DOHH2 (cell line): ENCODE measurements around the gene GPR55.

Experiments
- H3F3A ChIP-seq: fragments of 200-600 bp; sonication (generic), shearing (Covaris generic); 2 replicates; pipeline ENCODE4 v1.6.0; 2016; ENCODE audit warnings: antibody characterized with exemption, mild to moderate bottlenecking; ENCODE audit not compliant: control insufficient read depth, insufficient read depth
- H3K27ac ChIP-seq: fragments of 200-600 bp; sonication (generic); 2 replicates; pipeline ENCODE4 v1.5.1; 2014; ENCODE audit warnings: low read depth, mild to moderate bottlenecking, low read length, moderate library complexity
- H3K27me3 ChIP-seq: fragments of 200-600 bp; sonication (generic); 2 replicates; pipeline ENCODE4 v1.6.1; 2014; ENCODE audit warnings: mild to moderate bottlenecking, low read length, mixed read lengths; ENCODE audit not compliant: control insufficient read depth
- H3K36me3 ChIP-seq: fragments of 200-600 bp; sonication (generic); 2 replicates; pipeline ENCODE4 v1.6.1; 2014; ENCODE audit warnings: mild to moderate bottlenecking, low read length, moderate library complexity, mixed read lengths; ENCODE audit not compliant: control insufficient read depth
- H3K4me1 ChIP-seq: fragments of 200-600 bp; sonication (generic); 2 replicates; pipeline ENCODE4 v1.6.1; 2014; ENCODE audit warnings: mild to moderate bottlenecking, low read length, mixed read lengths; ENCODE audit not compliant: control insufficient read depth
- H3K4me2 ChIP-seq: fragments of 200-600 bp; sonication (generic); 2 replicates; pipeline ENCODE4 v1.6.0; 2014; ENCODE audit warnings: mild to moderate bottlenecking, low read length, moderate library complexity
- H3K4me3 ChIP-seq: fragments of 200-600 bp; sonication (generic); 2 replicates; pipeline ENCODE4 v1.5.1; 2014; ENCODE audit warnings: mild to moderate bottlenecking, low read length, mixed read lengths
- H3K79me2 ChIP-seq: fragments of 200-600 bp; sonication (generic); 2 replicates; pipeline ENCODE4 v1.6.1; 2014; ENCODE audit warnings: mild to moderate bottlenecking, low read length, mixed read lengths; ENCODE audit not compliant: control insufficient read depth
- H3K9me2 ChIP-seq: fragments of 200-600 bp; sonication (generic); replicated peaks from 2 replicates; pipeline ENCODE4 v1.6.1; 2014; ENCODE audit warnings: mild to moderate bottlenecking, low read length, mixed read lengths; ENCODE audit not compliant: control insufficient read depth
- H3K9me3 ChIP-seq: fragments of 200-600 bp; sonication (generic); 2 replicates; pipeline ENCODE4 v1.6.1; 2014; ENCODE audit warnings: antibody characterized with exemption, low read length, mixed read lengths; ENCODE audit not compliant: control insufficient read depth, insufficient read depth
- H4K20me1 ChIP-seq: fragments of 200-600 bp; sonication (generic); 2 replicates; pipeline ENCODE4 v1.6.0; 2014; ENCODE audit warnings: low read depth, mild to moderate bottlenecking, antibody characterized with exemption, low read length, moderate library complexity; ENCODE audit not compliant: control insufficient read depth, insufficient read depth
- EZH2phosphoT487 ChIP-seq: fragments of 200-600 bp; sonication (generic); IDR thresholded peaks from 2 replicates; pipeline ENCODE4 v1.6.1; 2017; ENCODE audit warnings: borderline replicate concordance, mild to moderate bottlenecking, antibody characterized with exemption, low read length, moderate library complexity, mixed read lengths
- TF ChIP-seq, protein P1 (sequence below): fragments of 200-600 bp; sonication (generic); IDR thresholded peaks from one replicate; pipeline ENCODE4 v1.5.1; 2014; ENCODE audit warnings: antibody characterized with exemption, mild to moderate bottlenecking, low read depth, low read length; ENCODE audit not compliant: poor library complexity, severe bottlenecking

Gene GPR55

DNA sequence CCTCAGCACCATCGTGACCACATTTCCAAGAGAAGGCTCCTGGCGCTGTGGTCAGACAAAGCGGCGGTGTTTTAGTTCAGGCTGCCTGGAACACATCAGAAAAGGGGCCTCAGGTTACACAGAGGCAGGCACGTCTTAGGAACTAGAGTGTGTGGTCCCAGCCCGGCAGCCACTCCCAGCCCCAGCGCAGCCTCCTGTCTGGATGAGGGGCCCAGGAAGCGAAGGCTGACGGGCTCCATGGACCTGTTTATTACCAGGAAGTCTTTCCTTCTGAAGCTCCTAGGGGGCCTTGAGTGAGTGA, 10.0 kb upstream of the GPR55 start:
- Histone ChIP-seq H3K4me1 (peaks cover 11% of the 10 kb centered on the region), H3K9me3 (peaks cover 12% of the 10 kb centered on the region; the same call in 1 of the 2 replicates), H3K9me2 (no peaks in the 10 kb centered on the region), H4K20me1 (no peaks in the 10 kb centered on the region), H3K4me2 (no peak overlapping the region), H3F3A (no peaks in the 10 kb centered on the region), H3K27me3 (no peaks in the 10 kb centered on the region), H3K27ac (no peak overlapping the region), H3K36me3 (no peaks in the 10 kb centered on the region), H3K79me2 (no peaks in the 10 kb centered on the region), H3K4me3 (no peak overlapping the region)
- TF ChIP-seq, protein P1, sequence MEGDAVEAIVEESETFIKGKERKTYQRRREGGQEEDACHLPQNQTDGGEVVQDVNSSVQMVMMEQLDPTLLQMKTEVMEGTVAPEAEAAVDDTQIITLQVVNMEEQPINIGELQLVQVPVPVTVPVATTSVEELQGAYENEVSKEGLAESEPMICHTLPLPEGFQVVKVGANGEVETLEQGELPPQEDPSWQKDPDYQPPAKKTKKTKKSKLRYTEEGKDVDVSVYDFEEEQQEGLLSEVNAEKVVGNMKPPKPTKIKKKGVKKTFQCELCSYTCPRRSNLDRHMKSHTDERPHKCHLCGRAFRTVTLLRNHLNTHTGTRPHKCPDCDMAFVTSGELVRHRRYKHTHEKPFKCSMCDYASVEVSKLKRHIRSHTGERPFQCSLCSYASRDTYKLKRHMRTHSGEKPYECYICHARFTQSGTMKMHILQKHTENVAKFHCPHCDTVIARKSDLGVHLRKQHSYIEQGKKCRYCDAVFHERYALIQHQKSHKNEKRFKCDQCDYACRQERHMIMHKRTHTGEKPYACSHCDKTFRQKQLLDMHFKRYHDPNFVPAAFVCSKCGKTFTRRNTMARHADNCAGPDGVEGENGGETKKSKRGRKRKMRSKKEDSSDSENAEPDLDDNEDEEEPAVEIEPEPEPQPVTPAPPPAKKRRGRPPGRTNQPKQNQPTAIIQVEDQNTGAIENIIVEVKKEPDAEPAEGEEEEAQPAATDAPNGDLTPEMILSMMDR: no peak
- TF ChIP-seq EZH2phosphoT487: no peak

DNA sequence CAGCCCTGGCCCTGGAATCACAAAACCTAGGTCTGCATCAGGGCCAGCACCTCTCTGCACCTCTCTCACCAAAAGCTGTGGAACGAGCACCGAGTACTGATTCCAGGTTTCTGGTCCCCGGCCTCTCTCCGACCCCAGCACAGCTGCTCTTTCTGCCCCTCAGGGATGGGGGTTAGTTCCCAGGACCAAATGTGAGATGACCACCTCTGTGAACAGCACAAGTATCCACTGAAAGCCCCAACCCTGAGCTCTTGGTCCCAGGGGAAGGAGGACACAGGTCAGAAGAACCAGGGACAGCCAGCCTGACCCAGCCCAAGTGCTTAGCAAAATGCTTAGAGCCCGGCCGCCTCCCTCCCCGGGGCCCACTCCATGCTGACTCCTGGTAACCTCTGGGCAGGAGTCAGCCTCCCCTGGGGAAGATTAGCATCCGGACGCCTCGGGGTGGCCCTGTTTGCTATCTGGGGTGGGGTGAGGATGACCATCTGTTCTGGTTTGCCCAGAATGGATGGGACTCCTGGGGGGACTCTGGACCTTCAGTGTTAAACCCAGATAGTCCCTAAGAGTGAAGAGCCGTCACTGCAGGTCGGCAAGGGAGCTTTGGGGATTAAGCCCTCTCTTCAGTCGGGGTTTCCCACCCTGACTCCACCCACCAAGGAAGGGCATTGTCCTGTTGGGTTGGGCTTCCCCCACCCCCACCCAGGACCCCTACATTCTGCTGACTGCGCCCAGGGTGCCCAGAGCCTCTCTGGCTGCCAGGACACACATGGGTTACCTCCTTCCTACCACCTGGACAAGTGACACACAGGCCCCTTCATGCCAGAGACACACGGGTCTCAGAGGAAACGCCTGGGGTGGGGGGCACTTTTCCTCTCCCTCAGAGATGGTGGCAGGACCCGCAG, 9.4 kb upstream of the GPR55 start:
- Histone ChIP-seq H3F3A (no peaks in the 10 kb centered on the region), H3K4me1 (peaks cover 11% of the 10 kb centered on the region), H3K27ac (no peak overlapping the region), H3K27me3 (no peaks in the 10 kb centered on the region), H3K9me2 (no peaks in the 10 kb centered on the region), H3K4me3 (no peak overlapping the region), H4K20me1 (no peaks in the 10 kb centered on the region), H3K79me2 (no peaks in the 10 kb centered on the region), H3K9me3 (peaks cover 12% of the 10 kb centered on the region; the same call in 1 of the 2 replicates), H3K4me2 (no peak overlapping the region), H3K36me3 (no peaks in the 10 kb centered on the region)
- no peak for TF ChIP-seq EZH2phosphoT487
- TF ChIP-seq, protein P1: no peak

DNA sequence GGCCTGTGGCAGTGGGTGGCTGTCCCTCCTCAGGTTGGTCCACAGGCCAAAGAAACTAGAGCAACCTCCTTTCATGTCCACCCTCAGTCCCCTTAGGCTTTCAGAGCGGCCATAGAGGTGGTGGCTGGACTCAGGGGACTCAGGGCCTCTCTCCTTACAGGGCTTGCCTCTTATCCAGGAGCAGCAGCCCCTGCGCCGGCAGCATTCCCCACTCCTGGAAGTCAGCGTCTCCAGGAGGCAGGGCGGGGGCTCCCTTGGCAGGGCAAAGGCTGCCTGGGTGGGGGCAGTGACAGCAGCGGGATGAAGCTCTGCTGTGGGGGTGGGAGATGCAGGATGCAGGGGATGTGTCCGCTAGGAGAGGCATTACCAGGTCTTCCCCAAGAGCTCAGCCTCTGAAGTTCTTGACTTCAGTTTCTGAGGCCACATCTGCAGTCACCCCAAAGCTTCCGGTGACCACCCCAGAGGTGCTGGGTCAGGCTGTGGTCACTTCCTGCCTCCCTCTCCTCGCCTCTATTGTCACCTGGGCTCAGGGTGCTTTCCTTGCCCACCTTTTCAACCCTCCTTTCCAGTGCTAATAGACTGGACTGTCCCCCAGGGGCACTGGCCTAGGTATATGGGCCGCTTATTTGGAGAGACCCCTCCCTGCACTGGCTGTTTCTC, 8.6 kb upstream of the GPR55 start:
- Histone ChIP-seq H3K4me2 (no peak overlapping the region), H3K9me2 (no peaks in the 10 kb centered on the region), H3K4me3 (no peak overlapping the region), H4K20me1 (no peaks in the 10 kb centered on the region), H3K36me3 (no peaks in the 10 kb centered on the region), H3K4me1 (peaks cover 11% of the 10 kb centered on the region), H3F3A (no peaks in the 10 kb centered on the region), H3K79me2 (no peaks in the 10 kb centered on the region), H3K27me3 (no peaks in the 10 kb centered on the region), H3K27ac (no peak overlapping the region), H3K9me3 (peaks cover 12% of the 10 kb centered on the region; the same call in 1 of the 2 replicates)
- no peak for TF ChIP-seq EZH2phosphoT487
- TF ChIP-seq, protein P1: no peak
